ENCODE results near the gene OSMR. TPM values are rescaled to one million over a fixed set of nuclear protein-coding genes. Genes with fewer than 3 reads are reported as not detected.

Gene OSMR
- total and polyA plus RNA-seq, 12 donors = 3.9 to 33.4 (median 8.3) TPM

- no peaks in the 10 kb centered on the region for H3K9me3 ChIP-seq
- no peak for TF ChIP-seq CTCF (IDR thresholded peaks at IDR 0.05)
- intact Hi-C loops (cut with DNase I) = no loop called here
- no peak overlapping the region for H3K27ac ChIP-seq
- no peak overlapping the region for H3K4me3 ChIP-seq
- H3K27me3 ChIP-seq = no peaks in the 10 kb centered on the region
- ATAC-seq = no peak
- no peaks in the 10 kb centered on the region for H3K4me1 ChIP-seq
- peaks cover 0 to 86% (median 12%) of the 10 kb centered on the region in 9 donors for H3K36me3 ChIP-seq
- no peak for DNase-seq
- WGBS, 2 donors = 85 to 88% methylated on average over 2 of the region's 2 CpGs
Measured at GRCh38 chr5:38979535-38979934, 133.7 kb downstream of the OSMR start.

Other genes with a start within 250 kb of the OSMR start
- gene RICTOR, start 228.4 kb downstream of the OSMR start, total RNA-seq = 10 to 100 TPM; 23.2 to 88.3 (median 51.7) TPM
- gene RICTOR, start 228.4 kb downstream of the OSMR start, polyA plus RNA-seq = 10 to 100 TPM in 1 of 2 donors, 1 to 10 TPM in 1; 3.1 to 17.6 TPM

All from heart right ventricle (tissue), 16 donors.